Measurements from ENCODE around the gene PLD2. TPM values are rescaled to one million over a fixed set of nuclear protein-coding genes. Genes with fewer than 3 reads are reported as not detected.

Gene PLD2
- total and polyA plus RNA-seq, 9 of the 15 experiments (the other 6 are each of a cell fraction or from before 2014, with no cell fraction given), result 0.20 to 7.5 (median 3.3) TPM

DNA sequence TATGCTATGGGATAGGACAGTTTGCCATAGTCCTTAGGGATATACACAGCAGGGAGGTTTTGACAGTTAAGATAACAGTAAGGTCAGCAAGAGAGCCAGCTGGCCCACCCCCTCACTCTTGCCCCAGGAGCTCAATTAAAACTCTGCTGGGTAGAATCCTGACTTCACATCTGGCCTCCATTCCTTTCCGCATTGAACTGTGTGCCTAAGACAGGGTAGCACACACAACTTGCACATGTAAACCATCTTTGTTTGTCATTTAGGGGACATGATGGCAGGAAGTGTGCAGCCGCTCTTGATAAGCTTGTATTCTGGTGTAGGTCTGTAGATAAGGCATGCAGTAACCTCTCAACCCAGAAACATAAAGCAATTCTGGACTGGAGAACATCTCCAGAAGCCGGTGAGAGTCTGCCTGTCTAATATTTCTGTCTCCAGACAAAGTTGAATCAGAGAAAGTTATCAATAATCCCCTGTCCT, 31.4 kb downstream of the PLD2 start:
- peak; percentile 58 for ATAC-seq
- peak overlapping the region; percentile 38 for H2AFZ ChIP-seq (ENCODE audit: low read depth, low read length)
- FAIRE-seq, result peak; percentile 82
- H3K4me1 ChIP-seq (replicated peaks in 1 of 2; ENCODE audit: control insufficient read depth in 2 of 2, insufficient read depth in 2 of 2, low read length in 2 of 2), result peaks cover 52 to 57% of the 10 kb centered on the region in 2 experiments
- in situ Hi-C loops (cut with MboI), result no loop called here
- H3K4me2 ChIP-seq (ENCODE audit: insufficient read depth, low read length), result peak overlapping the region; percentile 79
- POLR2A ChIA-PET, result interaction anchor here (0.9 to 1.8 kb wide), 5 partner anchors 15 to 42 kb away, joined by 3 to 6 read pairs (median 4); partner anchors contain the start of gene PSMB6
- peak overlapping the region; percentile 62 to 76; a peak in 3 of 4 replicates for H3K9ac ChIP-seq (ENCODE audit: insufficient read depth in 1 of 2, low read depth in 2 of 2, low read length in 2 of 2)
- peak overlapping the region; percentile 92 for H3K27ac ChIP-seq (ENCODE audit: extremely low read depth, low read depth, low read length)
- H3K79me2 ChIP-seq (ENCODE audit: control insufficient read depth, insufficient read depth, low read length), result peaks cover 92% of the 10 kb centered on the region
- DNase-seq (ENCODE audit: extremely low read depth in 1 of 4, low spot score in 3 of 4), result peak in 2 of 4 experiments; percentile 46 to 73
- 0% methylated on average over 3 of the region's 3 CpGs for WGBS (ENCODE audit: insufficient coverage, low coverage, missing lambda C conversion rate)
- no peaks in the 10 kb centered on the region for H3K9me1 ChIP-seq (ENCODE audit: control insufficient read depth, insufficient read depth, low read length)
- peak overlapping the region; percentile 14 for H3K4me3 ChIP-seq
- peaks cover 24% of the 10 kb centered on the region for H3K36me3 ChIP-seq (ENCODE audit: control insufficient read depth, insufficient read depth, low read length)
- no TSS peak for BruUV-seq (replicated peaks)
- H4K20me1 ChIP-seq (replicated peaks; ENCODE audit: control insufficient read depth, insufficient read depth, low read length), result no peaks in the 10 kb centered on the region
- intact Hi-C loops (cut with micrococcal nuclease), result loop anchor here (1.0 kb wide), 1 partner anchor 43 kb away; no protein-coding TSS in a partner anchor
- no peaks in the 10 kb centered on the region for H3K9me3 ChIP-seq (replicated peaks; ENCODE audit: control insufficient read depth, insufficient read depth, low read depth, low read length)
- no peaks in the 10 kb centered on the region for H3K27me3 ChIP-seq (ENCODE audit: control insufficient read depth in 2 of 2, insufficient read depth in 2 of 2, low read length in 2 of 2)
- CTCF ChIA-PET (ENCODE audit: low intra/inter-chr PET ratio), result no interaction called here
- TF ChIP-seq ETV5 (CRISPR knock-in tag; IDR thresholded peaks at IDR 0.05; ENCODE audit: low read depth) (0 out of 2 replicates have a peak, but pooled peaks have one; percentile 47), TGIF2 (CRISPR knock-in tag; IDR thresholded peaks at IDR 0.05) (no peak), GTF2E2 (tag; IDR thresholded peaks at IDR 0.05) (no peak), MYC (IDR thresholded peaks at IDR 0.05; ENCODE audit: low read depth, low read length) (0 out of 2 replicates have a peak, but pooled peaks have one; percentile 48), MYC (CRISPR knock-in tag; IDR thresholded peaks at IDR 0.05; ENCODE audit: borderline replicate concordance, low read depth) (no peak), CTBP1 (IDR thresholded peaks at IDR 0.05; ENCODE audit: borderline replicate concordance) (peak; percentile 21; the same call in 1 of the 2 replicates), DPF2 (IDR thresholded peaks at IDR 0.05) (peak; percentile 88), POLR2AphosphoS2 (IDR thresholded peaks at IDR 0.05; ENCODE audit: low read length) (no peak), KDM1A (IDR thresholded peaks at IDR 0.05) (peak; percentile 34 to 82; a peak in 2 of 4 replicates), ZNF134 (CRISPR knock-in tag; conservative IDR thresholded peaks at IDR 0.05) (no peak), NR2C1 (IDR thresholded peaks at IDR 0.05) (peak; percentile 76), NR2C1 (tag; IDR thresholded peaks at IDR 0.05) (peak; percentile 77), JUND (IDR thresholded peaks at IDR 0.05; ENCODE audit: borderline replicate concordance, low read depth, low read length) (no peak), JUND (tag; IDR thresholded peaks at IDR 0.05; ENCODE audit: borderline replicate concordance, low read depth, low read length) (peak; percentile 7; the same call in 1 of the 3 replicates), RBFOX2 (IDR thresholded peaks at IDR 0.05; ENCODE audit: low read depth, low read length) (peak; percentile 8; the same call in 1 of the 2 replicates), CBFA2T2 (conservative IDR thresholded peaks at IDR 0.05) (peak; percentile 74)
- TF ChIP-seq, protein P1, sequence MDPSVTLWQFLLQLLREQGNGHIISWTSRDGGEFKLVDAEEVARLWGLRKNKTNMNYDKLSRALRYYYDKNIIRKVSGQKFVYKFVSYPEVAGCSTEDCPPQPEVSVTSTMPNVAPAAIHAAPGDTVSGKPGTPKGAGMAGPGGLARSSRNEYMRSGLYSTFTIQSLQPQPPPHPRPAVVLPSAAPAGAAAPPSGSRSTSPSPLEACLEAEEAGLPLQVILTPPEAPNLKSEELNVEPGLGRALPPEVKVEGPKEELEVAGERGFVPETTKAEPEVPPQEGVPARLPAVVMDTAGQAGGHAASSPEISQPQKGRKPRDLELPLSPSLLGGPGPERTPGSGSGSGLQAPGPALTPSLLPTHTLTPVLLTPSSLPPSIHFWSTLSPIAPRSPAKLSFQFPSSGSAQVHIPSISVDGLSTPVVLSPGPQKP (CRISPR knock-in tag; IDR thresholded peaks at IDR 0.05), result no peak
- TF ChIP-seq, protein P2, sequence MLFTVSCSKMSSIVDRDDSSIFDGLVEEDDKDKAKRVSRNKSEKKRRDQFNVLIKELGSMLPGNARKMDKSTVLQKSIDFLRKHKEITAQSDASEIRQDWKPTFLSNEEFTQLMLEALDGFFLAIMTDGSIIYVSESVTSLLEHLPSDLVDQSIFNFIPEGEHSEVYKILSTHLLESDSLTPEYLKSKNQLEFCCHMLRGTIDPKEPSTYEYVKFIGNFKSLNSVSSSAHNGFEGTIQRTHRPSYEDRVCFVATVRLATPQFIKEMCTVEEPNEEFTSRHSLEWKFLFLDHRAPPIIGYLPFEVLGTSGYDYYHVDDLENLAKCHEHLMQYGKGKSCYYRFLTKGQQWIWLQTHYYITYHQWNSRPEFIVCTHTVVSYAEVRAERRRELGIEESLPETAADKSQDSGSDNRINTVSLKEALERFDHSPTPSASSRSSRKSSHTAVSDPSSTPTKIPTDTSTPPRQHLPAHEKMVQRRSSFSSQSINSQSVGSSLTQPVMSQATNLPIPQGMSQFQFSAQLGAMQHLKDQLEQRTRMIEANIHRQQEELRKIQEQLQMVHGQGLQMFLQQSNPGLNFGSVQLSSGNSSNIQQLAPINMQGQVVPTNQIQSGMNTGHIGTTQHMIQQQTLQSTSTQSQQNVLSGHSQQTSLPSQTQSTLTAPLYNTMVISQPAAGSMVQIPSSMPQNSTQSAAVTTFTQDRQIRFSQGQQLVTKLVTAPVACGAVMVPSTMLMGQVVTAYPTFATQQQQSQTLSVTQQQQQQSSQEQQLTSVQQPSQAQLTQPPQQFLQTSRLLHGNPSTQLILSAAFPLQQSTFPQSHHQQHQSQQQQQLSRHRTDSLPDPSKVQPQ (CRISPR knock-in tag; IDR thresholded peaks at IDR 0.05; ENCODE audit: borderline replicate concordance), result no peak
- TF ChIP-seq, protein P3, sequence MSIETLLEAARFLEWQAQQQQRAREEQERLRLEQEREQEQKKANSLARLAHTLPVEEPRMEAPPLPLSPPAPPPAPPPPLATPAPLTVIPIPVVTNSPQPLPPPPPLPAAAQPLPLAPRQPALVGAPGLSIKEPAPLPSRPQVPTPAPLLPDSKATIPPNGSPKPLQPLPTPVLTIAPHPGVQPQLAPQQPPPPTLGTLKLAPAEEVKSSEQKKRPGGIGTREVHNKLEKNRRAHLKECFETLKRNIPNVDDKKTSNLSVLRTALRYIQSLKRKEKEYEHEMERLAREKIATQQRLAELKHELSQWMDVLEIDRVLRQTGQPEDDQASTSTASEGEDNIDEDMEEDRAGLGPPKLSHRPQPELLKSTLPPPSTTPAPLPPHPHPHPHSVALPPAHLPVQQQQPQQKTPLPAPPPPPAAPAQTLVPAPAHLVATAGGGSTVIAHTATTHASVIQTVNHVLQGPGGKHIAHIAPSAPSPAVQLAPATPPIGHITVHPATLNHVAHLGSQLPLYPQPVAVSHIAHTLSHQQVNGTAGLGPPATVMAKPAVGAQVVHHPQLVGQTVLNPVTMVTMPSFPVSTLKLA (conservative IDR thresholded peaks at IDR 0.05), result peak; percentile 42 to 68; a peak in 2 of 4 replicates
